Measurements from ENCODE around the gene CLDN2.

DNA sequence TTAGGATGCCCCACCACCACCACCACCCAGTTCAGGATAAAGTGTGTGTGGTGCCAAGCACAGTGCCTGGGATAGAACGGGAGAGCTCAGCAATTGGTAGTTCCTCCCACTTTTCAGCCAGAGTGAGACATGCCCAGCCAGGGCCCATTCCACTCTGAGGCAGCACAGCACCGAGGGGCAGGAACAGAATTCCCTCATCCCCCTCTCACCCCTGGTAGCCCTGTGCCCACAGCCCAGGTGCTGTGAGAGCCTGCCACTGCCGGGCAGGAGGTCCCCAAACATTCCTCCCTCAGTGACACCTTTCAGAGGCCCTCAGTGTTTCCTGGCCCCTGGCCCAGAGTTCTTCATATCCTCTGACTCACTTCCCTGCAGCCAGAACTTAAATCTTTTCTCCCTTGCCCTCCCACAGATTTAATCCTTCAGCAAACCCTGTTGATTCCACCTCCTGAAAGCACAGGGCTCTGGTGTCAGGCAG, 25.2 kb upstream of the CLDN2 start:
- TF ChIP-seq ZNF169 (tag by site-specific recombination; IDR thresholded peaks at IDR 0.05): no peak
- TF ChIP-seq ZNF24 (tag by site-specific recombination; IDR thresholded peaks at IDR 0.05): no peak
- TF ChIP-seq, protein P1, sequence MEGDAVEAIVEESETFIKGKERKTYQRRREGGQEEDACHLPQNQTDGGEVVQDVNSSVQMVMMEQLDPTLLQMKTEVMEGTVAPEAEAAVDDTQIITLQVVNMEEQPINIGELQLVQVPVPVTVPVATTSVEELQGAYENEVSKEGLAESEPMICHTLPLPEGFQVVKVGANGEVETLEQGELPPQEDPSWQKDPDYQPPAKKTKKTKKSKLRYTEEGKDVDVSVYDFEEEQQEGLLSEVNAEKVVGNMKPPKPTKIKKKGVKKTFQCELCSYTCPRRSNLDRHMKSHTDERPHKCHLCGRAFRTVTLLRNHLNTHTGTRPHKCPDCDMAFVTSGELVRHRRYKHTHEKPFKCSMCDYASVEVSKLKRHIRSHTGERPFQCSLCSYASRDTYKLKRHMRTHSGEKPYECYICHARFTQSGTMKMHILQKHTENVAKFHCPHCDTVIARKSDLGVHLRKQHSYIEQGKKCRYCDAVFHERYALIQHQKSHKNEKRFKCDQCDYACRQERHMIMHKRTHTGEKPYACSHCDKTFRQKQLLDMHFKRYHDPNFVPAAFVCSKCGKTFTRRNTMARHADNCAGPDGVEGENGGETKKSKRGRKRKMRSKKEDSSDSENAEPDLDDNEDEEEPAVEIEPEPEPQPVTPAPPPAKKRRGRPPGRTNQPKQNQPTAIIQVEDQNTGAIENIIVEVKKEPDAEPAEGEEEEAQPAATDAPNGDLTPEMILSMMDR (tag by site-specific recombination; IDR thresholded peaks at IDR 0.05): no peak
